Type B pancreatic cell (in vitro differentiated cells): ENCODE data around the gene IL17D. TPM values are rescaled to one million over a fixed set of nuclear protein-coding genes. Genes with fewer than 3 reads are reported as not detected.

Experiments used
- DNase-seq: peaks from one replicate; pipeline ENCODE4 v3.0.0; 2021; ENCODE audit warnings: mixed read lengths; ENCODE audit not compliant: unreplicated experiment; ENCODE audit errors: extremely low spot score
- H3K27ac Mint-ChIP-seq: 2 replicates; pipeline ENCODE4 v1.8.0; 2021; ENCODE audit warnings: mild to moderate bottlenecking, mixed read lengths
- H3K27me3 Mint-ChIP-seq: 2 replicates; pipeline ENCODE4 v1.8.0; 2021; ENCODE audit warnings: mixed read lengths
- H3K36me3 Mint-ChIP-seq: 2 replicates; pipeline ENCODE4 v1.8.0; 2021; ENCODE audit warnings: mixed read lengths
- H3K4me1 Mint-ChIP-seq: one replicate; pipeline ENCODE4 v1.8.0; 2021; ENCODE audit warnings: mixed read lengths; ENCODE audit not compliant: unreplicated experiment
- H3K4me3 Mint-ChIP-seq: 2 replicates; pipeline ENCODE4 v1.8.0; 2021; ENCODE audit warnings: mild to moderate bottlenecking, mixed read lengths
- H3K9me3 Mint-ChIP-seq: 2 replicates; pipeline ENCODE4 v1.8.0; 2021; ENCODE audit warnings: mixed read lengths
- CTCF ChIP-seq: fragments of 200-600 bp; sonication (generic); conservative IDR thresholded peaks from 2 replicates; pipeline ENCODE4 v1.5.0; 2021; ENCODE audit warnings: antibody characterized with exemption, mild to moderate bottlenecking
- total RNA-seq: library from RNA; stranded (reverse); gene quantifications from 2 replicates; pipeline ENCODE4 v1.2.1, GENCODE V29; 2021; ENCODE audit warnings: low replicate concordance

Gene IL17D
- total RNA-seq, 1 donor from 2014 or later, result 6.3 TPM

GRCh38 chr13:20699715-20700114 is 3.8 kb upstream of the IL17D start:
- H3K4me3 Mint-ChIP-seq, result no peak overlapping the region
- no peaks in the 10 kb centered on the region for H3K9me3 Mint-ChIP-seq
- DNase-seq, result no peak
- TF ChIP-seq CTCF, result no peak
- H3K27ac Mint-ChIP-seq, result no peak overlapping the region
- H3K36me3 Mint-ChIP-seq, result no peaks in the 10 kb centered on the region
- H3K27me3 Mint-ChIP-seq, result peaks cover 17% of the 10 kb centered on the region
- peaks cover 12% of the 10 kb centered on the region for H3K4me1 Mint-ChIP-seq

- Mint-ChIP-seq H3K36me3 (no peaks in the 10 kb centered on the region), H3K27me3 (peaks cover 20% of the 10 kb centered on the region), H3K4me1 (peaks cover 12% of the 10 kb centered on the region), H3K4me3 (peak overlapping the region; percentile 44), H3K27ac (peak overlapping the region; percentile 4), H3K9me3 (no peaks in the 10 kb centered on the region)
- TF ChIP-seq CTCF, result no peak
- no peak for DNase-seq
Observed at GRCh38 chr13:20700288-20700687, 3.2 kb upstream of the IL17D start.

GRCh38 chr13:20701461-20701860 is 2.0 kb upstream of the IL17D start:
- Mint-ChIP-seq H3K27ac (no peak overlapping the region), H3K27me3 (peaks cover 22% of the 10 kb centered on the region), H3K36me3 (no peaks in the 10 kb centered on the region), H3K4me3 (peak overlapping the region; percentile 22), H3K4me1 (peaks cover 12% of the 10 kb centered on the region), H3K9me3 (no peaks in the 10 kb centered on the region)
- DNase-seq, result no peak
- no peak for TF ChIP-seq CTCF

- Mint-ChIP-seq H3K4me1 (peaks cover 12% of the 10 kb centered on the region), H3K36me3 (no peaks in the 10 kb centered on the region), H3K9me3 (no peaks in the 10 kb centered on the region), H3K27me3 (peaks cover 24% of the 10 kb centered on the region), H3K27ac (peak overlapping the region; percentile 60), H3K4me3 (peak overlapping the region; percentile 93)
- DNase-seq, result no peak
- TF ChIP-seq CTCF, result no peak
Observed at GRCh38 chr13:20702530-20702914, 977 bp upstream of the IL17D start.

- Mint-ChIP-seq H3K27ac (no peak overlapping the region), H3K4me3 (no peak overlapping the region), H3K27me3 (peaks cover 24% of the 10 kb centered on the region), H3K9me3 (no peaks in the 10 kb centered on the region), H3K36me3 (no peaks in the 10 kb centered on the region), H3K4me1 (peaks cover 12% of the 10 kb centered on the region)
- peak; percentile 86 for DNase-seq
- TF ChIP-seq CTCF, result peak; percentile 77
Observed at GRCh38 chr13:20703780-20704458, 420 bp downstream of the IL17D start.
